Stimulated activated CD8-positive, alpha-beta memory T cell treated with anti-CD3 and anti-CD28 coated beads, Interleukin-12 subunit alpha, Interleukin-12 subunit beta, amount 100 ng/mL, for 1 hour (primary cell): ENCODE measurements around the gene SMU1.

Experiments used
- DNase-seq: peaks from one replicate; pipeline ENCODE4 v3.0.0-alpha.2; 2020; ENCODE audit warnings: low read depth

The SMU1 gene

DNA sequence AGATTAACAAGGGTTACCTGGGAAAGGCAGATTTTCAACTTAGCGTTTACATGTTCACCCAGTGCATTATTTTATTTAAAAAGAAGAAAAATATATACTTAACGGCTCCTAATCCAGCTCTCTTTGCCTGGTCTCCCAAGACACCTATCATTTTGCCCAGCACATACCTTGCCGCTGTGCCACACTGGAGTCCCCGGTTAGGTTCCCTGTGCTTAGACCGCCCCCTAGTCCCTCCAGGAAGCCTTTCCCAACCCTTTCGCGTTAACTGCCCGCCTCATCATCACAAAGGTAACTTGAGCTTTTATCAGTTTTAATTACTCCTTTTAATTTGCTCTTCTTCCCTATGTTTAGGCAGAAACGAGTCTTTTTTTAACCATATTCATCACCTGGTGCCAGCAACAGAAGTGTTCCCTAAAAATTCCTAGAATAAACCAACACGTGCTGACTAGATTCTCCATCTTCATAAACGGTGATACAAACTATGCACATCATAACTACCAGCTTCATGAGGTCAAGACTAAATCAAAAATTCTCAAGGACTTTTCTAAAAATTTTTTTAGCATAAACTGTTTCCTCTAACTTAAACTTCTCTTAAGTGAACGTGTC lies 31.7 kb downstream of the SMU1 start:
- DNase-seq = no peak

DNA sequence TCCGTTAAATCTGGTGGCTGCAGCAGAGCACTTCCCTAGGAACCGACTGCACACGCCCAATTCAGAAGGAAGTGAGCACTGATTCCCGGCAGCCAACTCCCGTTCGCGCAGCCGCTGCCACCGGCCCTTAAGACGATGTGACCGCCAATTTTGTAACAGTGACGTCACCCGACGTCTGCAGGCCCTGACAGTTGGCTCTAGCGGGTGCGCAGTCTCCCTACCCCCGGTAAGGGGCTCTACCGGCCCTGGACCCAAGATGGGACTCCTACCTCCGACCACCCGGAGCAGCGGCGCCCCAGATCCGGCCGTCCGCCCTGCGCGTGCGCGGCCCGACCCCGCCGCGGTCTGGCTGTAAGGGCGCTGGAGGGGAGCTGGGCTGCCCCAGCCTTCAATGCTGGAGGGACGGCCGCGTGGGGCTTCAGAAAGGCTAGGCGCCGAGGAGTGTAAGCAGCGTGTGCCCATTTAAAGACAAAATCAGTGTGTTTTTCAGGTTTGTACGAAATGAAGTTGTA lies 32.3 kb downstream of the SMU1 start:
- DNase-seq = peak; percentile 12

DNA sequence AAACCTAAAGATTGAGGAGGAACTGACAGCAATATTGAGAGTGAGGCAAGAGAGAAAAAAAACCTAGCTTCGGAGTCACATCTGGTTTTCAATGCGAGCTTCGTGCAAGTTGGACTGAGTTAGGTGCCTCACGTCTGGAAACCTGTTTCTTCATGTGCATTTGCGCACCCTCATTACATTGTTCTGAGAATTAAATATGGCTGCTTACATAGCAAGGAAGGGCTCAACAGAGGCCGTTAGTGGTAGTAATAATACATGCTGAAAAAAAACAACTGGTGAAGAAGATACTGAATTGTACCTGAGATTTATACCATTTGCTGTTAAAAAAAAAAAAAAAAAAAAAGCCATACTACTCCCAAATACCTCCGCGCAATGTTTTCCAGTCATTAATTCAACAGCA lies 32.8 kb downstream of the SMU1 start:
- DNase-seq = no peak

DNA sequence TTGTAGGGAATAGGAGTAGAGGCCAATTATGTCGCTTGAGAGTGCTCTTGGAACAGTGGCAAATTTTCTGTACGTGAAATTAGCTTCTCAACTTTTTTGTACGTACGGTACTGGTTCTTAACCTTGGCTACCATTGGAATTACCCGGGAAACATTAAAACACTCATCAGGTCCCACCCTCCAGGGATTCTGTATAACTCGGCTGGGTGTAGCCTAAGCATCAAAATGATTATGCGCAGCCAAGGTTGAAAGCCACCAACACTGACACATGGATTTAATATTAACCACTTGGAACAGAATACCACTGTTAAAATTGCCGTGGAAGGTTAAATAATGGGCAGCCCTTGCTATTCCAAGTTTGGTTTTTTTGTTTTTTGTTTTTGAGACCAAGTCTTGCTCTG lies 34.0 kb downstream of the SMU1 start:
- DNase-seq = no peak

DNA sequence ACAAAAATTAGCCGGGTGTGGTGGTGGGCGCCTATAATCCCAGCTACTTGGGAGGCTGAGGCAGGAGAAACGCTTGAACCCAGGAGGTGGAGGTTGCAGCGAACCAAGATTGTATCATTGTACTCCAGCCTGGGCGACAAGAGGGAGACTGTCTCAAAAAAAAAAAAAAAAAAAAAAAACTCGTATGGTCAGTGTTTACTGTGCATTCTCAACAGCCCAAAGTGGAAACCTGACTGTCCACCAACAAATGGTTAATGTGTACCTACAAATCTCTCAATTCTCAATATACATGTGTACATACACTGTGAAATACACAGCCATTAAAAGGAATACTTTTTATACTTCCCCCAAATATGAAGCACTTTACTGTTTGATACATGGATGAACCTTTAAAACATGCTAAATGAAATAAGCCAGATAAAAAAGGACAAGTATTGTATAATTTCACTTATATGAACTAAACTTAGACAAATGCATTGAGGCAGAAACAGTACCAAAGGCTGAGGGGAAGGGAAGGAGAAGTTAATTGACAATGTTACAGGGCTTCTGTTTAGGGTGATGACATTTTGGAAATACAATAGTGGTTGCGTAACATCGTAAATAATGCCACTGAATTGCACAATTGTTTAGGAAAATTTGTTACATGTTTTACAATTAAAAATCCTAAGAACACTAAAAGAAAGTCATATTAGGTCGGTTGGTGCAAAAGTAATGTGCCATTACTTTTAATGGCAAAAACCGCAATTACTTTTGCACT lies 34.9 kb downstream of the SMU1 start:
- no peak for DNase-seq

DNA sequence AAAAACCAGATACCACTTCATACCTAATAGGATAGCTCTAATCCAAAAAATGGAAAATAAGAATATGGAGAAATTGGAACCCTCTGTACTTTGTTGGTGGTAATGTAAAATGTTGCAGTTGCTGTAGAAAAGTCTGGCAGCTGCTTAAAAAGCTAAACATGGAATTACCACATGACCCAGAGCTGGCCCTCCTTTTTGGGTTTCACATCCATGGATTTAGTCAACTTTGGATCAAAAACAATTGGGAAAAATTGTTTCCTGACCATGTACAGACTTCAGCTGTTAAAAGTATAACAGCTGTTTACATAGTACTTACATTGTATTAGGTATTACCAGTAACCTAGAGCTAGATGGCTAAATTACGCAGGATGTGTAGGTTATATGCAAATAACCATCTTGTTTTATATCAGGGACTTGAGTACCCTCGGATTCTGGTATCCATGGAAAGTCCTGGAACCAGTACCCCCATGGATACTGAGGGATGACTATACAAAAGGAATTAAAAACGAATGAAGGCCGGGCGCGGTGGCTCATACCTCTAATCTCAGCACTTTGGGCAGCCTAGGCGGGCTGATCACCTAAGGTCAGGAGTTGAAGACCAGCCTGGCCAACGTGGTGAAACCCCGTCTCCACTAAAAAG lies 35.6 kb downstream of the SMU1 start:
- no peak for DNase-seq

DNA sequence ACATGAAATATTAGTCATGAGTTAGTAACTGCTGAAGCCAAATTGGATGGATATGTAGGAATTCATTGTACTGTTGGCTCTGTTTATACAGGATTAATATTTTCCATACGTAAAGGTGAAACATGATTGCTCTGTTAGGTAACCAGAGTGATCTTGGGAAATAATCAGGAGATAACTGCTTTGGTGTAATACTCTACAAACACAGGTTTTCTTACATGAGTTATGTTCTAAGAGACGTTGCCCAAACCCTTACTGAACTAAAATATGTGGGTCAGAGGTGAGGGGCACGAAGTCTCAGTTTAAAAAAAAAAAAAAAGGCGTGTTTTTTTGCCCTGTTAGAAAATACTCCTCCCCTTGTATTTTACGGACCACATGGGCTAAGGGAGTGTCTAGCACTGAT lies 43.6 kb downstream of the SMU1 start:
- DNase-seq = no peak

DNA sequence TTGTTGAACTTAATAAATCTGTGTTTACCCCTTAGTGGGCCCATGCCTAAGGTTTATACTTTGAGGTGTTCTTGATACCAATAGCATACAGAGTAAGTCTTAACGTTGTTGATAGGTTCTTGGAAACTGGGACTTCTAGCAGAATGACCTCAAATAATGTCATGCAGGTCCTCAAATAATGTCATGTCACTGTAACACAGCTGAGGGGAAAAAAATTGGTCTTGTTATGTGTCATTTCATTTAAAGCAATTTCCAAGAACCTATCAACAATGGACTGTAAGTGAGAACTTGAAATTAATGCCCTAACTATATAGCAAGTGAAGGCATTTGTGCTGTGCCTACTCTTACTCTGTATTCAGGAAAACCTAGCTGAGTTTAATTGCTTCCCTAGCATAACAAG lies 44.2 kb downstream of the SMU1 start:
- DNase-seq = no peak

DNA sequence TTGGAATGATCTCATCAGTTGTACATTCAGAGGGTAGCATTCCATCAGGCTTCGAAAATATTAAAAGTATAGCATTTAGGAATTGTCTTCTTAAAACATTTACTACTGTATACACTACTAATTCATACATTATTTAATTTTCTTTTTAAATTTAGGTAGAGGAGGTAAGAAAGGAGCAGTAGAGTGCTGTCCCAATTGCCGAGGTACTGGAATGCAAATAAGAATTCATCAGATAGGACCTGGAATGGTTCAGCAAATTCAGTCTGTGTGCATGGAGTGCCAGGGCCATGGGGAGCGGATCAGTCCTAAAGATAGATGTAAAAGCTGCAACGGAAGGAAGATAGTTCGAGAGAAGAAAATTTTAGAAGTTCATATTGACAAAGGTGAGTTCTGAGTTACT lies 46.2 kb downstream of the SMU1 start:
- DNase-seq = no peak

DNA sequence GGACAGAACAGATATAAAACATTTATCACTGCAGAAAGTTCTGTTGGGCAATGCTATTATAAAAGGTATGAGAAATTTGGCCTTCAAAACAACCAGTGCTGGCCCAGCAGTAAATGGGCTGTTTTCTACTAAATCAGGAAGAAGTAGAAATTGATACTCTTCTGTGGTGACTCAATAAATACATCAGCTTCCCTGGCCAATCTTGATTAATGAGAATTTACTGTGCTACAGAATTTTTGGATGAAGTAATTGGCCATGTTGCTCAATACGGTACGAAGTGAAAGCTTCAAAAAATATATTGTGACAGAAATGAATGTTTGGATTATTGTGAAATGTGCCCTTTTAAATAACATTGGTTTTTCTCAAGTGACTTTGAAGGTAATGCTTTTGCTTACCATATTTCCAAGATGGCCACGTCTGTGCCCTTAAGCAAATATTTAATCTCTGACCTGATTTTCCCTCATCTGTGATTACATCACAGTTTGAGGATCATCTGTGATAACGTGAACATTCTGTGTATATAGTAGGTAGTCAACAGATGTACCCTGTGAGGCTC lies 47.2 kb downstream of the SMU1 start:
- no peak for DNase-seq

DNA sequence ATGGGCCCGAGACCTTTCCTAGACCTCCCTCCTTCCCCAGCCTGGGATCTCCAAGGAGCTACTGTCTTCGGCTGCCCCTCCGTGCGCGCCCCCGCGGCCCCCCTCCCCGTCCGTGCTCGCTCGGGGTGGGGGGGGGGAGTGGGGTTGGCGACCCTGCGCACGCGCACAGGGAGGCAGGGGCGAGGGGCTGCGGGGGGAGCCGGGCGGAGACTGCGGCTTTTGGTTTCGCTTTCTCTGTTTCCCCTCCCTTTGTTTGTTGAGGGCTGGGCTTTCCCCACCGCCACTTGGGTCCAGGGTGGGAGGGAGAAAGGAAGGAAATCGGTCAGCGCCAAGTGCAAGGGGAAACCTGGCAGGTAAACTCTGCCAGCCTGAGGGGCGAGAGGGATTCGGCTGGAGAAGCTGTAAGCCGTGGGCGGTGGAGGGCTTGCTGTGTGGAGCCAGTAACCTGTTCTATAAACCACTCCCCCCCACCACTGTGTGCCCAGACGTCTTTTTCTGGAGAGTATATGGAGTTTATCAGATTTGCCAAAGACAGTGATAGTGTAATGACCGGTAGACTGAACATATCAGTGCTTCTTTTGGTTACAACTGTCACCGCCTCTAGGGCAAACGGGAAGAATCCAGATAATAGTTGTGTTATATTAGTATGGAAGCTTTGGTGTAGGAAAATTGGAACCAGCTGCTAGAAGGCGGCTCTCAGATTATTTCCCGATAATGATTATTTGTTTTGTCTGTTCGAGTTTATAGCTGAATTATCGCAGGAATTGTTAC lies 50.7 kb downstream of the SMU1 start:
- peak; percentile 56 for DNase-seq

DNA sequence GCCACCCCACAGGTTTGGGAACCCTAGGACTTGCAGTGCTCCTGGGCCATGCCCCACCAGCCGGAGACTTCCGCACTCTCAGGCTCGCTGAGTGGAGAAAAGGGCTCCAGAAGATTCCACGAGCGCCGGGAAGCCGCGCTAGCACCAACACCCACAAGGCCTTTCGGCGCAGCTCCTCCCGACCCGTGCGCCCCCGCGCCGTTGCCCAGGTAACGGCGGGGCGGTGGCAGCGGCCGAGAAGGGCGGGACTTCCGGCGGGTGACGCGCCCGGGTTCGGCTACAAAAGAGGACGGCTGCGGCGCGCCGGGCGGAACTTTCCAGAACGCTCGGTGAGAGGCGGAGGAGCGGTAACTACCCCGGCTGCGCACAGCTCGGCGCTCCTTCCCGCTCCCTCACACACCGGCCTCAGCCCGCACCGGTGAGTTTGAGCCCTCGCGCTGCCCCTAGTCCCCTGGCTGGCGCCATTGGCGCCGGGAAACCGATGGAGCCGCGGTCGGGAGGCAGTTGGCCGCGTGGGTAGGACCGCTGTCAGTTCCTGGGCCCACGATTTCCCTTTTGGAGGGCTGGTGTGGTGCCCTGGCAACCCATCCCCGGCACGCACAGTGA lies 51.4 kb downstream of the SMU1 start, which contains the start of gene DNAJA1:
Gene DNAJA1 (plus strand): TSS at position 308 of the 606 bp plus-strand sequence. CDS start 1,212 bp downstream, outside the sequence.
- peak; percentile 92 for DNase-seq

DNA sequence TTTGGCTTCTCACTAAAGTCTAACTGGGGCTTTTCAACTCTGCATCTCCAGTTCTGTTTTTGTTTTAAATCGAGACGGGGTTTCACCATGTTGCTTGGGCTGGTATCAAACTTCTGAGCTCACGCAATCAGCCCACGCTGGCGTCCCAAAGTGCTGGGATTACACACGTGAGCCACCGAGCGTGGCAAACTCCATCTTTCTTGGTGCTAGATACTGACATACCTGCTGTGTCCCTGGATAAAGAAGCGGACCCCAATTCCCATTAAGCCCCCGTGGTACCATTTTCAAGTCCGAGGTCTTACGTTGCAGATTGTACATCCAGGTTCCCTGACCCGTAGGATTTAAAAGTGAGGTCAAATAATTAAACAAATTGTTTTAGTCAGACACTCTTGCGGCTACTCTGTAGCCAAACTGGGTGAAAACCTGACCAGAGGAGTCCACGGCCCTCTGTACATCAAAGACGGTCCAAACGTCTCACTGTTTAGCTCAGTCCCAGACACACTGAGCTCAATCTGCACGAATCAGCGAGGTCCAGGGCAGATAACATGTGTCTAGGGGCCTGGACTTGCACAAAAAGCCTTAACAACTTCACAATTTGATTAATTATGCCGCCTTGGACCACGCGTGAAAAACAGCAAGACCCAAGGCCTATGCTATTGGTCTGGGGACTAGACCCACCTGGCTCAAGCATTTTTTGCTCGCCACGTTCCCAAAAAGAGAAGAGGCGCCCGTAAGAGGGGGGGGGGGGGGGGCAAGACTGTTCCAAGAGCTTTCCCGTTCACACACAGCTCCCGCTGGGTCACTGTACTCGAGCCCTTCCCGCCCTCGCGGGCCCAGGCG lies 52.1 kb downstream of the SMU1 start:
- no peak for DNase-seq

DNA sequence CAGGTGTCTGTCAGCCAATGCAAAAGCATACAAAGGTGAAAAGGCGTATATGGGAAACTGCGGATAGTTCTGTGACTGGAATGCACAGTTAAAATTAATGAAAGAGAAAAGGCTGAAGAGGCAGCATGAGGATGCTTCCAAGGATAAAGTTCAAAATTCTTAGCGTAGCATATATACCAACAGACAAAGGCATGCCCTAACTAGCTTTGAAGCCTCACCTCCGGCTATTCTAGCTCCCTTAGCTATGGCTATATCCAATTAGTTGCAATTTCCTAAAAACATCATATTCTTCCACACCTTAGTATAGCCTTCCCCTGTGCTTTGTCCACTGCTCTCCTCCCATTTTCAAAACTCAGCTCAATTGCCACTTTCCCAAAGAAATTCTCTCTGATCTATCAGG lies 52.8 kb downstream of the SMU1 start:
- DNase-seq = no peak

DNA sequence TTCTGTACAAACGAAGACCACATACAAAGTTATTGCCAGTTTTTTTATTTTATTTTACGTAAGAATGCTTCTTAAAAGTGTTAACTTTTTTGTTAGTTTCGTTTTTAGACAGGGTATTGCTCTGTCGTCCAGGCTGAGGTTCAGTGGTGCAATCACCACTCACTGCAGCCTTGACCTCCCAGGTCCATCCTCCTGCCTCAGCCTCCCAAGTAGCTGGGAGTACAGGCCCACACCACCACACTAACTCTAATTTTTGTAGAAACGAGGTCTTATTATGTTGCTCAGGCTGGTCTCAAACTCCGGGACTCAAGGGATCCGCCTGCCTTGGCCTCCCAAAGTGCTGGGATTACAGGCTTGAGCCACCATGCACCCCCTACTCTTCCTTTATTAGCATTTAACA lies 53.7 kb downstream of the SMU1 start:
- no peak for DNase-seq

DNA sequence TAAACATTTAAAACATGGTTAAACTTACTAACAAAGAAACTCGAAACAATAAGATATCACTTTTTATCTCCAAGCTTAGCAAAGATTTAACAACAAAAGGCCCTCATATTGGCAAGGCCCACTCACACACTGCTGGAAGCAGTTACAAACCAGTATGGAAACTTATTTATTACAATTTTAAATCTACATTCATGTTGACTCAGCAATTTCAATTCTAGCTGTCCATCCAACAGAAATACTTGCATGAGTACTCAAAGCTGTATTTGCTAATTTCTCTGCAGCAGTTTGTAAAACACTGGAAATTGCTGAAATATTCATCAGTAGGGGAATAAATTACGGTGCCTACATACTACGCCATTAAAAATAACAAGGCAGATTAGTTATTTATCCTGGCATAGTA lies 54.2 kb downstream of the SMU1 start:
- DNase-seq = no peak

DNA sequence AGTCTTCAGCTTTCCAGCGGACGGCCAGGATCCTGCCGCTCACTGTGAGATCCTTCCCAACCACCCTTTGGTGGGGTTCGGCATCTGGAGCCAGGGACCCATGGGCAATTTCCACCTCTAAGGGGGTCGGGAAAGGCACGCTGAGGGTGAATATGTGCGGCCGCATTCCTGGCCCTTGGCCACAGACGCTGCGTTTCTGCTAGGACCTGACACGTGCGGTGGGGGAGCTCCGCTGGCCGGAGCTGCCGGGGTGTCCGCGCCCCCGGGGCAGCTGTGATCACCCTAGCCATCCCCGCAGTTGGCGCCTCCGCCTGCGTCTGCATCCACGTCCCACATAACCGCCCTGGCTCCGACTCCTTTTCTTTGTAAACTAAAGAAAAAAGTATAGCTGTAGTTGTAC lies 56.7 kb downstream of the SMU1 start:
- DNase-seq = no peak

DNA sequence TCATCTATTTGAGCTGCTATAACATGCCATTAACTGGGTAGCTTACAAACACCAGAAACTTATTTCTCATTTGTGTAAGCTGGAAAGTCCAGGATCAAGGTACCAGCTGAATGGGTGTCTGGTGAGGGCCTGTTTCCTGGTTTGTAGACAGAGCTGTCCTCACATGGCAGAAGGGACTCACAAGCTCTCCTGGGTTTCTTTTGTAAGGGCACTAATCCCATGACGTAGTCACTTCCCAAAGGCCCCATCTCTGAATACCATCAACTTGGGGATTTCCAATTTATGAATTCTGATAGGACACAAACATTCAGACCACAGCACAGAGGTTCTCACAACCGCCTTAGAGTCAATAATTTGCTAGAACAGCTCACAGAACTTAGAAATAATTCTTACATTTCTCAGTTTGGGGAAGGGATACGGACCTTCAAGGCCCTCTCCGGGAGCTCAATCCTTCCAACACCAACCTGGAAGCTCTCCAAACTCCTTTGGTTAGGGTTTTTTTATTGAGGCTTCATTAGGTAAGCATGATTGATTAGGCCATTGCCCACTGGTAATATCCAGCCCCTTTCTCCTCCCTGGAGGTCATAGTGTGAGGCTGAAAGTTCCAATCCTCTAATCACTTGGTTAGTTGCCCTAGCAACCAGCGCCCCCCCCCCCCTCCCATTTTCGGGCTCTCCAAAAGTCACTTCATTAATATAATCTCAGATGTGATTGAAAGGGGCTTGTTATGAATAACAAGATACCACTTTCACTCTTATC lies 59.0 kb downstream of the SMU1 start:
- DNase-seq = no peak

DNA sequence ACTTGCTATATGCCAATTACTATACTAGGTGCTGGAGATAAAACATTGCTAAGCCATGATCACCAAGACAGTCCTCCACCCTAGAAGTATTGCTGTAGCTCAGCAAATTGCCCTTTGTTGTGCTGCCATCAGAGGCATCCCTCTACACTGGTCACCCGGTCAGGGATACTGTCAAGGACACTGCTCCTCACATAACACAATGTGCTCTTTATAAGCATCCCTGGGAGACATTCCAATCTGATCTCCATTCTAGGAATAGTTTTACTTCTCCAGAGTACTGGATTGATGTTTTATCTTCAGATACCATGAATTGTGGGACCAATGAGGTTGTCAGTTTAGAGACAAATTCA lies 61.8 kb downstream of the SMU1 start:
- no peak for DNase-seq
